Activated CD4-positive, CD25-positive, alpha-beta regulatory T cell treated with anti-CD3 and anti-CD28 coated beads, Interleukin-2, amount 50 U/mL, for 72 hours (primary cell): ENCODE results near the gene TMX3.

Experiments used
- DNase-seq: peaks from one replicate; pipeline ENCODE4 v3.0.0; 2021

Gene TMX3, protein sequence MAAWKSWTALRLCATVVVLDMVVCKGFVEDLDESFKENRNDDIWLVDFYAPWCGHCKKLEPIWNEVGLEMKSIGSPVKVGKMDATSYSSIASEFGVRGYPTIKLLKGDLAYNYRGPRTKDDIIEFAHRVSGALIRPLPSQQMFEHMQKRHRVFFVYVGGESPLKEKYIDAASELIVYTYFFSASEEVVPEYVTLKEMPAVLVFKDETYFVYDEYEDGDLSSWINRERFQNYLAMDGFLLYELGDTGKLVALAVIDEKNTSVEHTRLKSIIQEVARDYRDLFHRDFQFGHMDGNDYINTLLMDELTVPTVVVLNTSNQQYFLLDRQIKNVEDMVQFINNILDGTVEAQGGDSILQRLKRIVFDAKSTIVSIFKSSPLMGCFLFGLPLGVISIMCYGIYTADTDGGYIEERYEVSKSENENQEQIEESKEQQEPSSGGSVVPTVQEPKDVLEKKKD

DNA sequence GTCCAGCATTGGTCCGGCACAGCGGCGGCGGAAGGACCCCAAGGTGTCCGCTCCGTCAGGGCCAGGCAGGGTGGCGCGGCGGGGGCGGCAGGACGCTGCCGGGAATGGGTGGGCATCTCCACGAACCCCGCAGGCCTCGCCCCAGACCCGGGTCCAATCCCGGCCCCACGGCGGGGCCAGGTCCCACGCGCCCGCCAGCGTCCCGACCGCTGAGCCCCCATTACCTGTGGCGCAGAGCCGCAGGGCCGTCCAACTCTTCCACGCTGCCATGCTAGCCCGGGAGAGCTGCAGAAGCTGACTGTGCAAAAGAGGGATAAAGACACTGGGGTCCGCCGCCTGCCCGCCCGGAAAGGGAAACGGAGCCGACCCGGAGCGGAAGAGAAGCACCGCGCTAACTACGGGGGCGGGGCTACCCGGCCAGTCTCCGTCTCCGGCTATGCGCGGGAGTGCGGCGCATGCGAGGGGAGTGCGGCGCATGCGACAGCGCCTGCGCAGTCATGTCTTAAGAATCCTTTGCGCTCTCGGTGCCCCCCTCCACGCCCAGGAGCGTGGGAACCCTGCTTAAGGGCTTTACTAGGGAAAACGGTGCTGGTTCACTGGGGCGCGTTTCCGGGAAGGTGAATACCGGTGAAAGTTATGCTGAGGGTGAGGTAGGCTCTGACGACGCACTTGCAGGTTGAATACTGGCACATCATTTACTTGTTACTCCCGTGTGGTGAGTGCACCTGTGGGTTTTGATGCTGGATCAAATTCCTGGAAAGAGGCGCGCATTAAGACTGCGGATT is at the start of gene TMX3:
TMX3 (minus strand) TSS at position 397 of the 785 bp plus-strand sequence; CDS start at position 270, 127 bp downstream.
- peak; percentile 89 for DNase-seq

DNA sequence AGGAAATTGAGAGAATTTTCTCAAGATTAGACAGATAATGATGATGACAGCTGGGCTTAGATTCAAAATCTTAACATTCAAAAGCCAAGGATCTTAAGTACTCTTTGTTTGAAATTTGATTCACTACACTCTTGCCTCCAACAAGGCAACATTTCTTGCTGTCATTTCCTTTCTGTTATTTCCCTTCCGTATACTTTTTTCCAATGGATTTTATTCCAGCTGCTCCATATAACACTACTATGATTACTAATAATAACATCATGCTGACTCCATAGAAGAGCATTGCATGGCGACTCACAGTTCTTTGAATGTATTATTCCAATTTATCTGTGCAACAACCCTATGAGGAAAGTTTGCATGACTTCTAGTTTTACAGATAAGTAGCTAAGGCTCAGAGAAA is 49.1 kb upstream of the TMX3 start:
- DNase-seq, result no peak

DNA sequence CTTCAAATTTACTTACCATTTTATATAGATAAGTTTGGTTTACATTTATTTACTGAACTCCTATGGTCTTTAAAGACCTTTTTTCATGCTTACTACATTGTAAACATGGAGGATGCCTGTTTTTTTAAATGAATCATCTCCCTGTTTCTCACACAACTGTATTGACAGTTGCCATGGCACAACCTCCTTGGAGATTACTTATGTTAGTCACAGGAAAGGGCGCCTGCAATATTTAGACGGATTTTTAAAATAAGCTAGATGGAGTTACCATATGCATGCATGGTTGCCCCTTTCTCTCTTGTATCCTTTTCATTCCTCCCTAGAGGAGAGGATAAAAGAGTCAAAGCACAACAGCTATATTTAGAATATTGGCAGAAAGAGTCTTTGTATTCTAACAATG is 48.2 kb upstream of the TMX3 start:
- no peak for DNase-seq

DNA sequence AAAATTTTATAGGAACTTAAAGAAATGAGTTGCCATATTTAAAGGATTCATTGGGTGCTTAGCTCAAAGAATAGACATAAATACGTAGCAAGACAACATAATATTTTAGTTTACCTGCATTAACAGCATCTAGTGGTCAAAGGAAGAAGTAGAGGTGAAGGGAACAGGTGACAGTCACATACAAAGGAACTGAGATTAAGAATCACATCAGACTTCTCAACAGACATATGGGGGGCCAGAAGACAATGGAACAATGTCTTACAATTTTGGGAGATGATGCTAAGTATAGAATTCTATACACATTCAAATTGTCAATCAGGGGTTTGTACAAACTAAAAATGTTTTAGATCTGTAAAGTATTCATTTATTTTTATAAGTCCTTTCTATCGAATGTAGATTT is 44.4 kb upstream of the TMX3 start:
- no peak for DNase-seq

DNA sequence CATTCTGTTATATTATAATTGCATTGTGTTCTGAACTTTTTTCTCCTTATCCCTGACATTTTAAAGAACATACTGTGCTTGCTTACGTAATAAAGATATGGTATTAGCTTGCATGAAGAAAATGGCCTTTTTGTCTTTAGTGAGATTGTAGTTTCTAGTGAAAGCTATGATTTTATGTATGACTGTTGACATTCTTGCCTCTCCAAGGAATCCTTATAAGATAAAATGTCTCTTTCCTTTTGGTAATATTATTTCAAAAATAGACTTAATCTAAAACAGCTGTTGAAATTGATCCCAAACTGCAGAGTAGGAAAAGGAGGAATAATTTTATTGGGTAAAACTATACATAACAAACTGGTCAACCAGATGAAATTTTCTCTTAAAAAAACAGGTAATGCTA is 42.2 kb upstream of the TMX3 start:
- DNase-seq, result no peak

DNA sequence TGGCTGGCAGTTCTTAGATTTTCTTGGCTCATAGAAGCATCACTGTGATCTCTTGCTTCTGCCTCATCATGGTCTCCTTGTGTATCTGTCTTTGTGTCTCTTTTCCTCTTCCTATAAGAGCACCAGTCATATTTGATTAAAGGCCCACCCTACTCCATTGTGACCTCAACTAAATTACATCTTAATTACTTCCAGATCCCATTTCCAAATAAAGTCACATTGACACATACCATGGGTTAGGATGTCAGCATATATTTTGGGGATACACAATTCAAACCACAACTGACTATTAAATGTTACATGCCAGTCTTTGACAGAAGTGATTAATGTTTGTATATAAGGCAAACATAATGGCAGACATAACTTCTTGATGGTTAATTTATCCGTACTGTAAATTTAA is 27.3 kb upstream of the TMX3 start:
- DNase-seq, result no peak

DNA sequence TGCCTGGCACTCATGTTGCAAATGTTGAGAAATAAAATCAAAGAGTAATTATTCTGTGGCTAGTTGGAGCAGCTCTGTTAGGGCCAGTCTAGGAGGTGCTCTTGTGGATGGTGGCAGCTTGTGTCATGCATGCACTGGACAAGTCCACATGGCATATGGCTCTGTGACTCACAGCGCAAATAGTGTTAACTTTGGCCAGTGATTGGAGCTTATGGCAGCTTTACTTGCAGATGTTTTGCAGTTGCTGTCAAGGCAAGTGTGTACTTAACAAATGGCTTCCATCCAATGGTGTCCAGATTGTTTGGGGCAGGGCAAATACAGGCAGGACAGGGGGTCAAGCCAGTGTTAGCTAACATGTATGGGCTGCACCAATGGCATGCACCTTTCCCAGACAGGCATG is 26.1 kb upstream of the TMX3 start:
- no peak for DNase-seq

DNA sequence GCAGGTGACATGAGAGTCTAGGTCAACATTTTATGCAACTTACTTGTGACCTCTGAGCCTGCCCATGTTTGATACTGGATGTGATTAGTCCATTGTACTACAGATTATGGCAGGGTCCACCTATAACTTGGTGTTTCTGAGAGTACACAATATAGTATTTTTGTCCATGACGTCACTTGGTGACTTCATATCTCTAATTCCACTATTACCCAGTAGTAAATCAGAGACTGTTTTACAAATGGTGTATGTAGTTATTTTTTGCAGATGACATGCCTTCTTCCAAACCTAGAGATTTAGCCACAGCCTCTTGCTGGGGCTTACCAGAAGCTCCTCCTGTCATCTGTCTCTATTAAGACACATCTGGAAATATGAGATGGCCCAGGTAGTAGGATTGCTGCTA is 24.6 kb upstream of the TMX3 start:
- no peak for DNase-seq

DNA sequence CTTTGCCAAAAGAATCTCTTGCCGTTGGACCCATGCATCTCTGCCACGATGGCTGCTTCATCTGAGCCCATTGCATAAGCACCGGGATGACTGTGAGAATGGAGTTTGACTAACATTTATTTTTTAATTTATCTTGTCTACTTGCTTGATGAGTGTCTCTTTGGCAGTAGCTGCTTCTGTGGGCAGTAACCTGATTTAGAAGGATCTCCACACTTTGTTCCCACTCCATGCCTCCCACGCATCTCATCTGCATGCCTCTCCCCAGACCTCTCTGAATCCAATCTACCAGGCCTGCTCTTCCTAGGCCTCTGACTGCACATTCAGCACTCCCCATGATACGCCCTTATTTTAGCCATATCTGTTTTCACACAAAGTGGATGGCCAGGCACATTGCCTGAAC is 23.7 kb upstream of the TMX3 start:
- DNase-seq, result no peak

DNA sequence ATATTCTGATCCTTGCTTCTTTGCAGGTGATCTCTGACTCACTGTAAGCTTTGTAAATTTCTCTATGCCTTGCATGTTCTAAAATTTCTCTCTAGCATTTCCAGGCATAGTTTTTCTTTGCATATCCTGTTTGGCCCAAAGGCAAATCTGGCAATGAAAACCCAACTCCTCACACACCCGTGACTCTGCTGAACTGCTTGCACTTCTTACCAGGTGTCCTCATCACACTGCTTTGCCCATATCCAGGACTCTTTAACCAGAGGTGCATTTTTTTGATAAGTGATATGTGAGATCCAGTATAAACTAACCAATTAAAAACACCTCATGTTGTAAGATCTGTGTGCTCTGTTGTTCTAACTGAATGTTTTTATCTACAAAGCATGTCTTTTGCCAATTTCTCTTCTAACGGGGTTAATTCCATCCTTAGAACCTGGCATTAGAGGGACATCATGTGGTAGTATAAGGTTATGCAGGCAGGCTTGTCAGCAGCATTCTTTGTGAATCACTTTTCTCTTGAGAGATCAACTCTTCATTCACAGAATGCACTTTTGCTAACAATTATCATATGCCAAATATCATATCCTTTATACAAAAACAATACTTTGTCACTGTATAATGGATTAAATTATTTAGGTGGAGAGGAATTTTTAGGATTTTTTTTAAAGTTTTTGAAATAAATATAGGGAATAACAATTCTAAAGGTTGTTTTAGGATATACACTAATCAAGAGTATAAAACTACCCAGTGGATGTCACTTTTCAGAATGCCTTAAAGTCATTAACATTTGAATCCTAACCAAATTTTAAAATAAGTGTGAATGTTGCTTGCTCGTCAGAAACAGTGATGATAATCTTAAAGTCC is 20.8 kb upstream of the TMX3 start:
- no peak for DNase-seq

DNA sequence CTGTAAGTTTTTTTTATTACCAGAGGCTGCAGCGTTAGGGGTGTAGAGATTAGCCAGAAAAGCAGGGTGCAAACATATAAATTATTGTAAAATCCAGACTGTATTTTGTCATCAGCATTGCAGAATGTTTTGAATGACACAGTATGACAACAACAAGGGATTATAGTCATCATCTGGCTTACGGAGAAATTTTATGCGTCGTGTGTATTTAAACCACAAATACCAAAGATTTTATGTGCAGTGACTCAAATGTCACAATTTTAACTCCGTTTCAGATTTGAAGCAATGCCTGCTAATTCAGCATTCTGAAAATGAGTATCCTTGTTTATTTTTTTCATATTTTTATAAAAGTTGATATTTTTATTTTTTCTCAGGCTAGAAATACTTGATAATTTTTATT is 19.4 kb upstream of the TMX3 start:
- no peak for DNase-seq

DNA sequence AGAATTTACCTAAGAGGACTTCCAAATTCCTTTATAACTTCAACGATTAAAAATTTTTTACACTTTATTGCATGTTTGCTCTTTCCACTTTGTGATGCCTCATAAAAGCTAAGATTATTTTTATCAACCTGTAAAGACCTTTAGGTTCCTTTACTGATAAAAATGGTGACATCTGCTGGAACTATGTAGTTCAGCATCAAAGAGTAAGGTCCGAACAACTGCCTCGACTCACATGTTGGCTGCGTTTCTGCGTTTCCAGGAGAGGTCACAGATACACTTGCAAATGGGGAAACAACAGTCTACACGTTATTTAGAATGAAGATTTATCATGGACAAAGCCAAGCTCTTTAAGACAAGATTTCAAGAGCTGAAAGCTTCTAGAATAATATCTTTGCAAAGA is 18.8 kb upstream of the TMX3 start:
- DNase-seq, result no peak

DNA sequence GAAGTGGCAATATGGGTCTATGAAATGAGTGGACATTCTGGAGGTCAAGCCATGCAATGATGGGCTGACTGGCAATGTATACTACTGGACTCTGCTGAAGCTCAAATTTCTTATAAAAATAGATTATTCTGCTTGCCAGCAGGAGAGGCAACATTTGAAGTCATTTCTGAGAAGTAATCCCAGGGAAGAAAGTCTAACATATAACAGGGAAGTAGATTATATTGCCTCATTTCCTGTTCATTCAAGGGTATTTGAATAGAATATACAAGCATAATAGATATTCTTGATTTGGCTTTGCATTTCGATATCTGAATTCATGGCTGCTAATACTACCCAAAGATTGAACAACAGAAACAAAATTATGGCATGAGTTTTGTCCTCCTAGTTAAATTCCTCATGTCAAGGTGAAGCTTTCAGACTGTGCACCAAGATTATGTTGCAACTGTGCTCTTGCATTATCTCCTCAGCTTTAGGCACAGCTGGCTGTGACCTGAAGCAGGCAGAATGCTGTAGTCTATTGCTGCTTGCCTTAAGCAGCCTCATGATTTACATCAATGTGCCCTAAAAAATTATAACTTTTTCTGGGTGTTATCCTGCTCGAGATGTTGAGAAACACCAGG is 13.3 kb upstream of the TMX3 start:
- no peak for DNase-seq

DNA sequence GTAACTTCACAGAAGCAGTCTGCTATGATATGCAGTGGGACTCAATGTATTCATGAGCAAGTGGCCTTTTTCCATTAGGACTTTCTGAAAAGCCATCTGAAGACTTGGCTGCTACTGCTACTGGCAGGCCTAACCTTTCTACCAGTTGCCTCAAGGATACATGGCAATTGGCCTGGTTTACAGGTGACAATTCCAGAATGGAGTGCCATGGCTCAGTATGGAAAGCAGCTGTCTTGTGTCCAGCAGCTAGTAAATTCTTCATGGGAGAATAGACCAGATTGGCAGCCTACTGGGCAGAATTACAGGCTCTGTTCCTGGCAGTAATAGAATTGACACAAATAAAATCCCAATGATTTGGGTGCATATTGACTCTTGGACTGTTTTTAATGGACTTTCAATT is 12.6 kb upstream of the TMX3 start:
- DNase-seq, result no peak

DNA sequence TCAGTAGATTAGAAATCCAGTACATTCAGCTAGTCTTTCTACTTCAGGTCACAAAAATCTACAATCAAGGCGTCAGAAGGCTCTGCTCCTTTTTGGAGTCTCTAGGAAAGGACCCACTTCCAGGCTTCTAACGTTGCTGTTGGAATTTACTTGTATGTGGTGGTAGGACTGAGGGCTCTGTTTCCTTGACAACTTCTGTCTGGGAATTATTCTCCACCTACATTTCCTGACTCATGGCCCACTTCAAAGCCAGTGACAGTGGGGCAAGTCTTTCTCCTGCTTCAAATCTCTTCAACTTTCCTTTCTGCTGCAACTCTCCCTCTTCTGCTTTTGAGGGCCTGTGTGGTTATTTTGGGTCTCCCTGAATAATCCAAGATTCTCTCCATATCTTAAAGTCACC is 10.4 kb upstream of the TMX3 start:
- no peak for DNase-seq

DNA sequence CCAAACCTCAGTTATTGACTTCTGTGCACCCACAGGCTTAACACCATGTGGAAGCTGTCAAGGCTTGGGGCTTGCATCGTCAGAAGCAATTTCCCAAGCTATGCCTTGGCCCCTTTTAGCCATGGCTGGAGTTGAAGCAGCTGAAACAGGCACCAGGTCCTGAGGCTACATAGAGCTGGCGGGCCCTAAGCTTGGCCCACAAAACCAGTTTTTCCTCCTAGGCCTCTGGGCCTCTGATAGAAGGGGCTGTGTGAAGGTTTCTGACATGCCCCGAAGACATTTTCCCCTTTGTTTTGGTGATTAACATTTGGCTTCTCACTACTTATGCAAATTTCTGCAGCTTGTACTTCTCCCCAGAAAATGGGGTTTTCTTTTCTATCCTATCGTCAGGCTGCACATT is 9.1 kb upstream of the TMX3 start:
- no peak for DNase-seq

DNA sequence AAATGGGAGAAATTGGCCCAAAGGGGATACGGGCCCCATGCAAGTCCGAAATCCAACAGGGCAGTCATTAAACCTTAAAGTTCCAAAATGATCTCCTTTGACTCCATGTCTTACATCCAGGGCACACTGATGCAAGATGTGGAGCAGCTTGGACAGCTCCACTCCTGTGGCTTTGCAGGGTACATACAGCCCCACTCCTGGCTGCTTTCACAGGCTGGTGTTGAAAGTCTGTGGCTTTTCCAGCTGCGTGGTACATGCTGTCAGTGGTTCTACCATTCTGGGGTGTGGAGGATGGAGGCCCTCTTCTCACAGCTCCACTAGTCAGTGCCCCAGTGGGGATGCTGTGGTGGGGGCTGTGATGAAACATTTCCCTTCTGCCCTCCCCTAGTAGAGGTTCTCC is 8.6 kb upstream of the TMX3 start:
- no peak for DNase-seq

DNA sequence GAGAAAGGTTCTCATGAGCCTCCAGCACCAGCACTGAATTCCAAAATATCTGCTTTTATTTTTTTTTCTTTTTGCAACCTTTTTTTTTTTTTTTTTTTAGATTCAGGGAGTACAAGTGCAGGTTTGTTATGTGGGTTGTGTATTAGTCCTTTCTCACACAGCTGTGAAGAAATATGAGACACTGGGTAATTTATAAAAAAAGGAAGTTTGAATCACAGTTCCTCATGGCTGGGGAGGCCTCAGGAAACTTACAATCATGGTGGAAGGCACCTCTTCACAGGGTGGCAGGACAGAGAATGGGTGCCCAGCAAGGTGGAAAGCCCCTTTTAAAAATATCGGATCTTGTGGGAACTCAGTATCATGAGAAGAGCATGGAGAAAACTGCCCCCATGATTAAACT is 7.9 kb upstream of the TMX3 start:
- no peak for DNase-seq

DNA sequence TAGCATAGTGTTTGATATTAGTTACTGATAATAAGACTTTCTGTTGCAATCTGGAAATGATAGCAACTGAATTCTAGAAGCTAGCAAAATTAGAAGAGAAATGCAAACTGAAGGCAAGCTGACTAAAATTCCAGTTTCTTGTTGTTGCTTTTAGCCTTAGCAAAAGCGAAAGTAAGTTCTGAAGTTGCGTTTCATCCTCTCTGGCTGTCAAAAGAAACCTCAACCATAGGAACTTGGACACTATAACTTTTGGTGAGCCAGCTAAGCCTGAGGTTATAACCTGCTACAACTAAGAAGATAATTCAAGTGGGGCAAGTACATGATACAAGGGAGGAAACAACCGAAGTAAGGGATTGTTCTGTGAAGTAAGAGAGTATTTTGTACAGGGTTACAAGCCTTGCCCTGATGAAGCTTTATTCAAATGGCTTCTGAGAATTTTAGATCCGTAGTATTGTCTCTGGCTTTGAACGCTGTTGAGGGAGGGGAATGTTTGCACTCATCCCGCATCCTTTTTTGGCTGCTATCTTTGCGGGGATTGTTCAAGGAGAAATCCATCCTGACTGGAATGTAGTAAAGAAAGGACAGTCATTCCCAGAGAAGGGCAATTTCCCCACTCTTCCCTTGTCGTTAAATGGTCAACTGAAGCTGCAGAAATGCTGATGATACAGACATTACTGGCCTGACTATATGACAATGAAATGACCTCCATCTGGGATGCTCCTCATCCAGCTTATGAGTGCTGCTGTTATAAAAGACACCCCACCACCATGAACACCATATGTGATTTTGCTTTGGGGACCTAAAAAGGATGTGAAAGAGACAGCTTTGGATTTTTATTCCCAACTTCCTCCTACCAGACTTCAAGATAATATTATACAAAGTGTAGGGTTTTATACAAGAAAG is 7.0 kb upstream of the TMX3 start:
- DNase-seq, result no peak

DNA sequence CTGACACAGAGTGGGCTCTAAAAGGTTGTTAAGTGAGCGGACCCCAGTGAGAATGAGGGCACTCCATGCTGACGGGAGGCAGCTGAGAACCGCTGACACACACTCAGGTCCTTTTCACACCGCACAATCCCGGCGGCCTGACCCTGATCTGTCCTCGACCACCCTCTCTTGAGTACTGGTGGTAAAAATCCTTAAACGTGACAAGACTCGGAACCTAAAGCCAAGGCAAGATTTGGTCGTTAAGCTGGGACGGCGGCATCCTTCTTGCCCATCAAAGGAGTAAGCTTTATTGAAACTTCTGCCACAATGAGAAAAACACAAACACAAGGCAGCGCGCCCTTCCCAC is 569 bp downstream of the TMX3 start:
- no peak for DNase-seq

DNA sequence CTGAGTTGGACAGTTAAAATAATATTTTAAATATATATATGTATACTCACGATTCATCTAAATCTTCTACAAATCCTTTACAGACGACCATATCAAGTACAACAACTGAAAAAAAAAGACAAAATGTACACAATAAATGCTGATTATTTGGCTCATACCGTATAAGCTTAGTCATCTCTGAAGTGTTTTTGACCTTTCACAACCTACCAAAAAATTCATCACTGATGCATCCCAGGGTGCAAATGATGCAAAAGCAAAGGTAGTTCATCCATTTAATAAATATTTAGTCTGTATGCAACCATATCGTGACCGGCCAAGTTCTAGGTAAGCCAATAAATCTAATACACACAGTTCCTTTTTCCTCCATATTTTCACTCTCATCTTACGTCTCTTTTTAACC is 1.1 kb downstream of the TMX3 start:
- DNase-seq, result no peak

DNA sequence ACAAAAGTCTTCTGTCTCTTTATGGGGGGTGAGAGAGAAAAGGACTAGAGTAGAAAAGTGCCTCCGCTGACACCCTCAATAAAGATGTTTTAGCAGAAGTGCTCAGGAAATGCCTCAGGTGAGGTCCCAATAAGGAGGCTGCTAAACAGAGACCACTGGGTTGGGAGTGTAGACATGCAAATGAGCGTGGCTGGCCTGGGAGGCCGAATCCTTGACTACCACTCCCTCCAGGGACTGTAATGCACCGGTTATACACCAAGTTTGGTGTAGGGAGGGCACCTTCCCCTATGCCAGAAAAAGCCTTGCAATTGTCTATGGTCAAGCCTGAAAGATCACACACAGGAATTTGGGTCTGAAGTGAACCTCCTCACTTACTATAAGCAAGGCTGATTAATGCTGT is 1.8 kb downstream of the TMX3 start:
- DNase-seq, result no peak
